IMR-90 (cell line): ENCODE results near the gene CDK5RAP2. TPM values are rescaled to one million over a fixed set of nuclear protein-coding genes. Genes with fewer than 3 reads are reported as not detected.

Experiments used
- ATAC-seq: fragments of 200-7000 bp; cut with Tn5 transposase; 2 replicates; pipeline ENCODE4 v1.9.1; 2020; ENCODE audit warnings: low read depth, mild to moderate bottlenecking, moderate library complexity
- BruUV-seq: library from RNA; stranded (reverse); fragments of 400-500 nt; replicated peaks from 2 replicates; lab custom pipeline; 2021; lab: Mats Ljungman, UMichigan
- CTCF ChIA-PET: fragments of 300-600 bp; formaldehyde crosslinking; extraction: SDS; loops from one replicate; lab custom pipeline; 2021; ENCODE audit warnings: antibody characterized with exemption; lab: Yijun Ruan, JAX
- POLR2A ChIA-PET: fragments of 300-600 bp; sonication (Branson Sonifier 250); formaldehyde crosslinking; loops from one replicate; lab custom pipeline; 2022; ENCODE audit warnings: antibody characterized with exemption; ENCODE audit not compliant: unreplicated experiment; lab: Charles Lee
- DNase-seq: peaks from one replicate; pipeline ENCODE4 v3.0.0; 2013
- H2AFZ ChIP-seq: replicated peaks from 2 replicates; pipeline ENCODE3; 2013; ENCODE audit warnings: low read length, mild to moderate bottlenecking; ENCODE audit not compliant: poor library complexity
- H2AK5ac ChIP-seq: 2 replicates; pipeline ENCODE4 v1.6.1; 2013; ENCODE audit warnings: low read depth, low read length, inconsistent platforms
- H2AK9ac ChIP-seq: replicated peaks from 2 replicates; pipeline ENCODE3; 2013; ENCODE audit warnings: mild to moderate bottlenecking, low read depth, low read length, moderate library complexity; ENCODE audit not compliant: poor library complexity
- H2BK120ac ChIP-seq: 2 replicates; pipeline ENCODE4 v1.6.1; 2013; ENCODE audit warnings: low read depth, low read length, inconsistent platforms
- H2BK15ac ChIP-seq: 3 replicates; pipeline ENCODE4 v1.6.1; 2013; ENCODE audit warnings: low read depth, low read length, inconsistent platforms
- H2BK20ac ChIP-seq: 2 replicates; pipeline ENCODE4 v1.6.1; 2013; ENCODE audit warnings: low read depth, mild to moderate bottlenecking, inconsistent platforms, low read length, moderate library complexity
- H2BK5ac ChIP-seq: 2 replicates; pipeline ENCODE4 v1.6.1; 2013; ENCODE audit warnings: mild to moderate bottlenecking, low read depth, low read length, inconsistent platforms; ENCODE audit not compliant: poor library complexity, severe bottlenecking
- H3K14ac ChIP-seq: replicated peaks from 2 replicates; pipeline ENCODE4 v1.6.1; 2013; ENCODE audit warnings: low read depth, low read length, inconsistent platforms
- H3K18ac ChIP-seq: 2 replicates; pipeline ENCODE4 v1.6.1; 2013; ENCODE audit warnings: low read depth, low read length, control low read depth
- H3K23ac ChIP-seq: 2 replicates; pipeline ENCODE4 v1.6.1; 2013; ENCODE audit warnings: low read depth, low read length, inconsistent platforms
- H3K27ac ChIP-seq: 2 replicates; pipeline ENCODE4 v1.5.1; 2013; ENCODE audit warnings: mild to moderate bottlenecking, control low read depth, low read length; ENCODE audit not compliant: insufficient read depth
- H3K27me3 ChIP-seq: 2 replicates; pipeline ENCODE4 v1.6.1; 2013; ENCODE audit warnings: low read length; ENCODE audit not compliant: control insufficient read depth, insufficient read depth
- H3K36me3 ChIP-seq: 2 replicates; pipeline ENCODE4 v1.6.1; 2013; ENCODE audit warnings: low read length, mixed read lengths; ENCODE audit not compliant: control insufficient read depth, insufficient read depth
- H3K4ac ChIP-seq: 2 replicates; pipeline ENCODE4 v1.6.1; 2013; ENCODE audit warnings: low read depth, low read length, inconsistent platforms
- H3K4me1 ChIP-seq: 2 replicates; pipeline ENCODE4 v1.6.1; 2013; ENCODE audit warnings: low read length, mixed read lengths; ENCODE audit not compliant: control insufficient read depth, insufficient read depth
- H3K4me2 ChIP-seq: 2 replicates; pipeline ENCODE4 v1.6.1; 2013; ENCODE audit warnings: low read depth, mild to moderate bottlenecking, control low read depth, low read length, moderate library complexity
- H3K4me3 ChIP-seq: 2 replicates; pipeline ENCODE4 v1.5.1; 2013; ENCODE audit warnings: low read depth, mild to moderate bottlenecking, control low read depth, low read length, moderate library complexity; ENCODE audit not compliant: insufficient read depth
- H3K56ac ChIP-seq: 2 replicates; pipeline ENCODE4 v1.6.1; 2013; ENCODE audit warnings: low read length, inconsistent platforms; ENCODE audit not compliant: insufficient read depth; ENCODE audit errors: extremely low read depth
- H3K79me1 ChIP-seq, 2 experiments: 2 replicates each; pipeline ENCODE4 v1.6.1; 2013; ENCODE audit warnings: low read length in 2 of 2, inconsistent platforms in 1 of 2, low read depth in 1 of 2
- H3K9ac ChIP-seq: 2 replicates; pipeline ENCODE4 v1.6.1; 2013; ENCODE audit warnings: low read depth, low read length, control low read depth
- H3K9me1 ChIP-seq: 2 replicates; pipeline ENCODE4 v1.6.1; 2013; ENCODE audit warnings: low read length, inconsistent platforms; ENCODE audit not compliant: insufficient read depth
- H3K9me3 ChIP-seq: 2 replicates; pipeline ENCODE4 v1.6.1; 2013; ENCODE audit warnings: low read length; ENCODE audit not compliant: control insufficient read depth, insufficient read depth
- H4K20me1 ChIP-seq: 2 replicates; pipeline ENCODE4 v1.6.1; 2013; ENCODE audit warnings: low read length, inconsistent platforms; ENCODE audit not compliant: insufficient read depth
- H4K5ac ChIP-seq: 2 replicates; pipeline ENCODE4 v1.6.1; 2013; ENCODE audit warnings: mild to moderate bottlenecking, low read depth, low read length, control low read depth
- H4K8ac ChIP-seq, 2 experiments: 2 replicates each; pipeline ENCODE4 v1.6.1; 2013; ENCODE audit warnings: low read depth in 2 of 2, low read length in 2 of 2, control low read depth in 1 of 2, inconsistent platforms in 1 of 2
- H4K91ac ChIP-seq: 2 replicates; pipeline ENCODE4 v1.6.1; 2013; ENCODE audit warnings: low read depth, low read length, inconsistent platforms; ENCODE audit not compliant: insufficient read depth
- BHLHE40 ChIP-seq: fragments of 150-350 bp; IDR thresholded peaks from 2 replicates; pipeline ENCODE4 v1.6.1; 2016; ENCODE audit warnings: mild to moderate bottlenecking, low read depth, low read length
- CTCF ChIP-seq: conservative IDR thresholded peaks from 2 replicates; pipeline ENCODE4 v1.5.1; 2012; ENCODE audit warnings: mild to moderate bottlenecking, low read depth, low read length, improper control_type of control experiment
- ELK1 ChIP-seq: fragments of 150-350 bp; IDR thresholded peaks from 2 replicates; pipeline ENCODE4 v1.6.1; 2016; ENCODE audit warnings: low read depth, mild to moderate bottlenecking, low read length, moderate library complexity, borderline replicate concordance
- FOS ChIP-seq: fragments of 150-350 bp; IDR thresholded peaks from 2 replicates; pipeline ENCODE4 v1.6.1; 2016; ENCODE audit warnings: low read depth, low read length
- MAZ ChIP-seq: IDR thresholded peaks from 2 replicates; pipeline ENCODE4 v1.6.1; 2012; ENCODE audit warnings: low read depth, mild to moderate bottlenecking, low read length, improper control_type of control experiment, moderate library complexity, borderline replicate concordance
- MXI1 ChIP-seq: IDR thresholded peaks from 2 replicates; pipeline ENCODE4 v1.6.1; 2012; ENCODE audit warnings: low read depth, mild to moderate bottlenecking, low read length, moderate library complexity, borderline replicate concordance
- NFE2L2 ChIP-seq: fragments of 150-350 bp; IDR thresholded peaks from 2 replicates; pipeline ENCODE4 v1.6.1; 2016; ENCODE audit warnings: low read depth, mild to moderate bottlenecking, low read length
- POLR2A ChIP-seq: IDR thresholded peaks from 2 replicates; pipeline ENCODE4 v1.6.1; 2012; ENCODE audit warnings: mild to moderate bottlenecking, low read depth, low read length
- RFX5 ChIP-seq: IDR thresholded peaks from 2 replicates; pipeline ENCODE4 v1.8.0; 2012; ENCODE audit warnings: low read depth, mild to moderate bottlenecking, low read length, moderate library complexity
- SMC3 ChIP-seq: fragments of 150-350 bp; IDR thresholded peaks from 2 replicates; pipeline ENCODE4 v1.6.1; 2016; ENCODE audit warnings: low read depth, mild to moderate bottlenecking, antibody characterized with exemption, low read length, moderate library complexity
- USF2 ChIP-seq: fragments of 150-350 bp; IDR thresholded peaks from 2 replicates; pipeline ENCODE4 v1.6.1; 2017; ENCODE audit warnings: mild to moderate bottlenecking, antibody characterized with exemption, low read length, low read depth
- WGBS, 2 experiments: methylation state at CpG; one replicate each; pipeline versions ENCODE4 v1.1.5 to v1.1.7; 2013; ENCODE audit warnings: missing lambda C conversion rate in 2 of 2; ENCODE audit not compliant: insufficient read length in 1 of 2; ENCODE audit errors: extremely low coverage in 2 of 2; 5-methylcytosine and 5-hydroxymethylcytosine counted together
- dilution Hi-C: fragments of 300-500 bp; cut with HindIII; formaldehyde crosslinking; loops from one replicate; pipeline ENCODE4 v1.14.3; 2018; ENCODE audit warnings: low sequenced_read_pairs; ENCODE audit not compliant: unreplicated experiment
- in situ Hi-C: fragments of 300-500 bp; cut with MboI; formaldehyde crosslinking; loops from 3 replicates; pipeline ENCODE4 v1.14.3; 2019; ENCODE audit warnings: low sequenced_read_pairs, inconsistent platforms, mixed read lengths
- intact Hi-C: fragments of 100-400 bp; cut with micrococcal nuclease; formaldehyde crosslinking; loops from 2 replicates; pipeline ENCODE4 v1.10.0; 2022
- polyA plus RNA-seq, 3 experiments: library from polyadenylated mRNA; depleted of rRNA; stranded (reverse); fragments of >200 nt; gene quantifications; 2 replicates each; pipeline ENCODE4 v1.2.3, GENCODE V29; 2012; ENCODE audit warnings: low replicate concordance in 1 of 3
- total RNA-seq: library from RNA; depleted of rRNA; stranded (reverse); fragments of >200 nt; gene quantifications from 2 replicates; pipeline ENCODE4 v1.2.3, GENCODE V29; 2012

Gene CDK5RAP2
- total and polyA plus RNA-seq, 2 of the 4 experiments (the other 2 are of a cell fraction): 29.5 to 31.7 TPM

- H3K27ac ChIP-seq: no peak overlapping the region
- no peak overlapping the region for H2BK15ac ChIP-seq
- no peak overlapping the region for H2BK120ac ChIP-seq
- peaks cover 3 to 8% of the 10 kb centered on the region in 2 experiments; a peak in 3 of 4 replicates for H3K79me1 ChIP-seq
- in situ Hi-C loops: no loop called here
- H3K4me3 ChIP-seq: no peak overlapping the region
- no peak overlapping the region for H3K4me2 ChIP-seq
- H3K9me1 ChIP-seq: peaks cover 8% of the 10 kb centered on the region
- no peak overlapping the region for H4K8ac ChIP-seq
- H2AFZ ChIP-seq: no peak overlapping the region
- BruUV-seq: no TSS peak
- CTCF ChIA-PET: no interaction called here
- H2BK5ac ChIP-seq: no peak overlapping the region
- WGBS, 2 experiments: 94% methylated on average over 5 of the region's 9 CpGs; no CpG with 5 or more reads in 1 of the 2 experiments
- H3K18ac ChIP-seq: no peak overlapping the region
- no peak overlapping the region for H4K91ac ChIP-seq
- no peak overlapping the region for H2BK20ac ChIP-seq
- TF ChIP-seq MXI1: no peak
- no peak for TF ChIP-seq USF2
- TF ChIP-seq RFX5: no peak
- TF ChIP-seq SMC3: no peak
- TF ChIP-seq CTCF: no peak
- no peak for TF ChIP-seq FOS
- no peak for TF ChIP-seq POLR2A
- TF ChIP-seq ELK1: no peak
- TF ChIP-seq NFE2L2: no peak
- TF ChIP-seq MAZ: no peak
- TF ChIP-seq BHLHE40: no peak
- dilution Hi-C loops: no loop called here
- no peak overlapping the region for H4K5ac ChIP-seq
- H3K36me3 ChIP-seq: peaks cover 14% of the 10 kb centered on the region
- H3K4ac ChIP-seq: no peak overlapping the region
- peaks cover 3% of the 10 kb centered on the region; the same call in 1 of the 2 replicates for H3K4me1 ChIP-seq
- no peak overlapping the region for H2AK9ac ChIP-seq
- no peak overlapping the region for H3K9ac ChIP-seq
- DNase-seq (no peak), ATAC-seq (no peak)
- H2AK5ac ChIP-seq: no peak overlapping the region
- no peak overlapping the region for H3K23ac ChIP-seq
- H3K9me3 ChIP-seq: no peaks in the 10 kb centered on the region
- H3K56ac ChIP-seq: no peak overlapping the region
- H3K14ac ChIP-seq: no peak overlapping the region
- POLR2A ChIA-PET: no interaction called here
- H3K27me3 ChIP-seq: no peaks in the 10 kb centered on the region
- H4K20me1 ChIP-seq: no peaks in the 10 kb centered on the region
- intact Hi-C loops: no loop called here
Observed at GRCh38 chr9:120539951-120540350, 40.0 kb downstream of the CDK5RAP2 start.
